Mesangial cell (primary cell): ENCODE results near the gene SPDYE17. TPM values are rescaled to one million over a fixed set of nuclear protein-coding genes. Genes with fewer than 3 reads are reported as not detected.

ENCODE experiments used
- total RNA-seq: library from RNA; depleted of rRNA; stranded (reverse); fragments of >200 nt; gene quantifications from 2 replicates; pipeline ENCODE4 v1.2.3, GENCODE V29; 2015

Gene SPDYE17, protein sequence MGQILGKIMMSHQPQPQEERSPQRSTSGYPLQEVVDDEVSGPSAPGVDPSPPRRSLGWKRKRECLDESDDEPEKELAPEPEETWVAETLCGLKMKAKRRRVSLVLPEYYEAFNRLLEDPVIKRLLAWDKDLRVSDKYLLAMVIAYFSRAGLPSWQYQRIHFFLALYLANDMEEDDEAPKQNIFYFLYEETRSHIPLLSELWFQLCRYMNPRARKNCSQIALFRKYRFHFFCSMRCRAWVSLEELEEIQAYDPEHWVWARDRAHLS
- not detected in 2 replicates for total RNA-seq

DNA sequence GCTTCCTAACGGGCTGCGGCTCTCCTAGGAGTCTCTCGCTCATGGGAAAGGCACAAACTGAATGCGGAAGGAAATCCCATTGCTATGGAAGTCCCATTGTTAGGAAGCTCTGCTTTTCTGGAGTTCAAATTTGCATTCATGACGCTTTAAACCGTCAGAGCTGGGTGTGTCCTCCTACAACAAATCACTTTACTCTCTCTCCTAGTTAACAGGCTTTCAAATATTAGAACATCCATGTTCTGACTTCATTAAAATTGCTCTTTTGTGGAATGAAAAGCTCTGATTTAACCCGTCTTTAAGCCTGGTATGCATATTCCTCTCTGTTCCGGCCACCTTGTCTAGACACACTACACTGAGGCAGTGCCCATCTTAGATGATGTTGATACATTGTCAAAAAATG, at the start of gene SPDYE17:
Gene SPDYE17 (minus strand): TSS at position 101 of the 400 bp plus-strand sequence. CDS start 1,791 bp downstream, outside the sequence.

DNA sequence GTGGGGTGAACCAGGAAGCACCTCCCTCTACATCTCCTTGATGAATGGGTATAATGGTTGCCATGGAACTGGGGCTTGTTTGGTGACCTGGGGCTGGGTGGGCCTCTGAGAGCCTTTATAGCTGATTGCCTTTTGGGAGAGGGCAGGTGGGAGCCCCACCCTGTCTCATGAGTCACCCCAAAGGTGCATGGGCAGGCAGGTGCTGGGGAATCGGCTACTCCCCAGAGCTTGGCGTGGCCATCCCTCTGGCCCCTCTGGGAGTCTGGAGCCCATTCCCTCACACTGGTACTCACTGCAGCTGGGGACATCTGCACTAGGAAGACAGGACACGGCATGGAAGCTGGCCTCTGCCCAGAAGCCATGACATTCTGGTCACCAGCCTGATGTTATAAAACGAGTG, 30.4 kb upstream of the SPDYE17 start, which contains the start of gene SPDYE18:
Gene SPDYE18 (minus strand): TSS at position 2 of the 400 bp plus-strand sequence. CDS start 2,046 bp downstream, outside the sequence.

Other genes with a start within 250 kb of the SPDYE17 start
- gene SPDYE18, start 30.2 kb upstream of the SPDYE17 start, total RNA-seq = not detected in 2 replicates
- gene CCDC146, start 90.3 kb upstream of the SPDYE17 start, total RNA-seq = 0.33 and 0.63 TPM in 2 replicates
- gene FGL2, start 167.5 kb upstream of the SPDYE17 start, total RNA-seq = under 0.01 TPM in 1 of 2 replicates, not detected in the other